ENCODE results near the gene CSAD. TPM values are rescaled to one million over a fixed set of nuclear protein-coding genes. Genes with fewer than 3 reads are reported as not detected.
A peak's percentile ranks its signal among the peaks of the same experiment; 100 is the strongest.

CSAD gene
- polyA plus RNA-seq, 1 experiment = 30.7 TPM

GRCh38 chr12:53191096-53191884 is 10.6 kb upstream of the CSAD start:
- POLR2A ChIA-PET = no interaction called here
- DNase-seq (ENCODE audit: low read depth) = no peak

GRCh38 chr12:53190108-53190729 is 9.5 kb upstream of the CSAD start:
- ChIA-PET POLR2A (no interaction called here), CTCF (interaction anchor here (0.6 to 5.2 kb wide), 11 partner anchors 8 to 124 kb away, joined by 3 to 67 read pairs (median 4); partner anchors contain the start of genes CSAD and ZNF740)
- TF ChIP-seq CTCF (IDR thresholded peaks at IDR 0.05; ENCODE audit: insufficient read depth, low read depth, low read length) = peak; percentile 93

More at GRCh38 chr12:53191096-53191884, 10.6 kb upstream of the CSAD start:
- CTCF ChIA-PET = interaction anchor here (0.8 to 5.2 kb wide), 4 partner anchors 8 to 31 kb away, joined by 3 to 67 read pairs (median 4); no protein-coding TSS in a partner anchor
- no peak for TF ChIP-seq CTCF (IDR thresholded peaks at IDR 0.05; ENCODE audit: insufficient read depth, low read depth, low read length)
- H3K4me3 ChIP-seq (ENCODE audit: low read depth, low read length) = no peak overlapping the region
- no peaks in the 10 kb centered on the region for H3K27me3 ChIP-seq (ENCODE audit: control insufficient read depth, insufficient read depth, low read length)
- H3K36me3 ChIP-seq (ENCODE audit: control insufficient read depth, insufficient read depth, low read length) = peaks cover 14% of the 10 kb centered on the region

GRCh38 chr12:53187145-53187899 is 6.6 kb upstream of the CSAD start:
- POLR2A ChIA-PET = no interaction called here
- Histone ChIP-seq H3K4me3 (ENCODE audit: low read depth, low read length) (no peak overlapping the region), H3K27me3 (ENCODE audit: control insufficient read depth, insufficient read depth, low read length) (no peaks in the 10 kb centered on the region), H3K36me3 (ENCODE audit: control insufficient read depth, insufficient read depth, low read length) (peaks cover 33% of the 10 kb centered on the region)
- no peak for DNase-seq (ENCODE audit: low read depth)
- no peak for TF ChIP-seq CTCF (IDR thresholded peaks at IDR 0.05; ENCODE audit: insufficient read depth, low read depth, low read length)
- CTCF ChIA-PET = interaction anchor here (1.0 to 3.5 kb wide), 12 partner anchors 8 to 137 kb away, joined by 3 to 18 read pairs (median 4); partner anchors contain the start of genes AAAS and SOAT2

More at GRCh38 chr12:53190108-53190729, 9.5 kb upstream of the CSAD start:
- no peak for DNase-seq (ENCODE audit: low read depth)
- Histone ChIP-seq H3K36me3 (ENCODE audit: control insufficient read depth, insufficient read depth, low read length) (peaks cover 23% of the 10 kb centered on the region), H3K27me3 (ENCODE audit: control insufficient read depth, insufficient read depth, low read length) (no peaks in the 10 kb centered on the region), H3K4me3 (ENCODE audit: low read depth, low read length) (no peak overlapping the region)

GRCh38 chr12:53186745-53187144 is 6.0 kb upstream of the CSAD start:
- H3K27me3 ChIP-seq (ENCODE audit: control insufficient read depth, insufficient read depth, low read length) = no peaks in the 10 kb centered on the region
- no peak for TF ChIP-seq CTCF (IDR thresholded peaks at IDR 0.05; ENCODE audit: insufficient read depth, low read depth, low read length)
- POLR2A ChIA-PET = no interaction called here
- no peak for DNase-seq (ENCODE audit: low read depth)
- CTCF ChIA-PET = interaction anchor here (1.0 to 3.5 kb wide), 10 partner anchors 11 to 137 kb away, joined by 3 to 18 read pairs (median 4); partner anchors contain the start of gene AAAS
- H3K36me3 ChIP-seq (ENCODE audit: control insufficient read depth, insufficient read depth, low read length) = peaks cover 33% of the 10 kb centered on the region
- H3K4me3 ChIP-seq (ENCODE audit: low read depth, low read length) = no peak overlapping the region
